Measurements from ENCODE around the gene ATF7IP.

The ATF7IP gene

DNA sequence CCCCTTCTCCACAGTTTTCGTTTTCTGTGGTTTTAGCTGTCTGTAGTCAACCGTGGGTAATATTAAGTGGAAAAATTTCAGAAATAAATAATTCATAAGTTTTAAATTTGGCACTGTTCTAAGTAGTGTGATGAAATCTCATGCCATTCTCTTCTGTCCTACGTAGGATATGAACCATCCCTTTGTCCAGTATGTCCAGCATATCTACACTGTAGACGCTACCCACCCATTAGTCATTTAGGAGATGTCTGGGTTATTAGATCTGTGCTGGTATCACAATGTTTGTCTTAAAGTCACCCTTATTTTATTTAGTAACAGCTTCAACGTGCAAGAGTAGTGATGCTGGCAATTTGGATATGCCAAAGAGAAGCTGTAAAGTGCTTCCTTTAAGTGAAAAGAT lies 44.7 kb downstream of the ATF7IP start:
- TF ChIP-seq CTCF (IDR thresholded peaks at IDR 0.05) (no peak), ZFX (IDR thresholded peaks at IDR 0.05; ENCODE audit: borderline replicate concordance) (no peak)

DNA sequence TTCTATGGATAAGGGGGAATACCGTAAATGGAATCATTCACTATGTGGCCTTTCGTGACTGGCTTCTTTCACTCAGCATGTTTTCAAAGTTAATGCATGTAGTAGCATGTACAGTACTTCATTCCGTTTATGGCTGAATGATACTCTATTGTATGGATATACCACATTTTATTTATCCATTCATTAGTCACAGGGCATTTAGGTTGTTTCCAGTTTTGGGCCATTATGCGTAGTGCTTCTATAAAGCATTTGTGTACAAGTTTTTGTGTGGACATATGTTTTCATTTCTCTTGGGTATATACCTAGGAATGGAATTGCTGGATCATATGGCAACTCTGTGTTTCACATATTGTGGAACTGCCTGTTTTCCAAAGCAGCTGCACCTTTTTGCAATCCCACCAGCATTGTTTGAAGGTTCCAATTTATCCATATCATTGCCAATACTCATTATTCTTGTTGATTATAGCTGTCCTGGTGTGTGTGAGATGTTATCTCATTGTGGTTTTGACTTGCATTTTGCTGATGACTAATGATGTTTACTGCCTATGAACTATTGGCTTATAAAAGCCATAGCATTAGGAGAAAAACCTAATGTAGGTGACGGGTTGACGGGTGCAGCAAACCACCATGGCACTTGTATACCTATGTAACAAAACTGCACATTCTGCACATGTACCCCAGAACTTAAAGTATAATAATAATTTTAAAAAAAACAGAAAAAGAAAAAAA lies 45.5 kb downstream of the ATF7IP start:
- TF ChIP-seq ZFX (IDR thresholded peaks at IDR 0.05; ENCODE audit: borderline replicate concordance) = no peak
- H3K27ac ChIP-seq = no peak overlapping the region

More for the DNA sequence above, 44.7 kb downstream of the ATF7IP start:
- no peak overlapping the region for H3K27ac ChIP-seq

GRCh38 chr12:14416658-14417057 lies 51.2 kb downstream of the ATF7IP start:
- no peak overlapping the region for H3K27ac ChIP-seq
- TF ChIP-seq CTCF (IDR thresholded peaks at IDR 0.05) = no peak
- TF ChIP-seq ZFX (IDR thresholded peaks at IDR 0.05; ENCODE audit: borderline replicate concordance) = no peak

GRCh38 chr12:14417715-14418114 lies 52.2 kb downstream of the ATF7IP start:
- H3K27ac ChIP-seq = no peak overlapping the region
- TF ChIP-seq CTCF (IDR thresholded peaks at IDR 0.05) (no peak), ZFX (IDR thresholded peaks at IDR 0.05; ENCODE audit: borderline replicate concordance) (no peak)

DNA sequence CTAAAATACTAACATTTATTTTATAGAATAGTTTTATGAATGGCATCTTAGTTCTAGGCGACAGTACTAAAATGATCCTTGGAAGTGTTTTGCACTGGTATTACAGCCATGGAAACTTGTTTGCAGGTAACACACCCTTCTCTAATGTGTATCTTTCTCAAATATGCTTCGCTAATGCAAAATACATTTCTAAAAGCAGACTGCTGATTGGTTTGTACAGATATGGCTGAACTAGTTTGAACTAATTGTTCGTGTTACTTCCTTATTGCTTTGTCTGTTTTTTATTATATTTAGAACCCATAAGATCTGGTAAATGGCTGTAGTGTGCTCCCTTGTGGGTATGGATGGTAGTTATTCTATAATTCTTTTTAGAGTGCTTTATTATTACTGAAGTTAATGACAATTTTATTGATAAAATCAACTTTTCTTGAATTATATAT lies 53.0 kb downstream of the ATF7IP start:
- H3K27ac ChIP-seq = no peak overlapping the region
- TF ChIP-seq ZFX (IDR thresholded peaks at IDR 0.05; ENCODE audit: borderline replicate concordance) = no peak
- peak; percentile 9; the same call in 1 of the 2 replicates for TF ChIP-seq CTCF (IDR thresholded peaks at IDR 0.05)

GRCh38 chr12:14422516-14423230 lies 57.2 kb downstream of the ATF7IP start:
- no peak for TF ChIP-seq CTCF (IDR thresholded peaks at IDR 0.05)
- no peak for TF ChIP-seq ZFX (IDR thresholded peaks at IDR 0.05; ENCODE audit: borderline replicate concordance)
- H3K27ac ChIP-seq = no peak overlapping the region

DNA sequence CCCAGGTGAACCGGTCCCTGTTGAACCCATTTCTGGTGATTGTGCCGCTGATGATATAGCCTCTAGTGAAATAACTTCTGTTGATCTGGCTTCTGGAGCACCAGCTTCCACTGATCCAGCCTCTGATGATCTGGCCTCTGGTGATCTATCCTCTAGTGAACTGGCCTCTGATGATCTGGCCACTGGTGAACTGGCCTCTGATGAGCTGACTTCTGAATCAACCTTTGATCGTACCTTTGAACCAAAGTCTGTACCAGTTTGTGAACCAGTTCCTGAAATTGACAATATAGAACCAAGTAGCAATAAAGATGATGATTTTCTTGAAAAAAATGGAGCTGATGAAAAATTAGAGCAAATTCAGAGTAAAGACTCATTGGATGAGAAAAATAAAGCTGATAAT lies 59.1 kb downstream of the ATF7IP start:
- no peak overlapping the region for H3K27ac ChIP-seq
- TF ChIP-seq CTCF (IDR thresholded peaks at IDR 0.05) = no peak
- no peak for TF ChIP-seq ZFX (IDR thresholded peaks at IDR 0.05; ENCODE audit: borderline replicate concordance)

Data from 22Rv1 (cell line).